ENCODE measurements around the gene EZR. TPM values are rescaled to one million over a fixed set of nuclear protein-coding genes. Genes with fewer than 3 reads are reported as not detected.
"Not testable (repeated sequence)": the region's sequence is repeated elsewhere in the genome, so short reads cannot be mapped to it uniquely, and the experiment has no call there.

EZR gene
- total RNA-seq, 2 donors from 2014 or later = 76.8 to 103 TPM

GRCh38 chr6:158834675-158835385 is 15.7 kb upstream of the EZR start:
- no peaks in the 10 kb centered on the region for H3K9me3 ChIP-seq
- DNase-seq (peak in 1 of 4 donors; percentile 23), ATAC-seq (no peak)
- WGBS, 2 donors = 86 to 94% methylated on average over 9 of the region's 9 CpGs
- no peaks in the 10 kb centered on the region for H3K27me3 ChIP-seq
- H3K4me3 ChIP-seq = no peak overlapping the region
- no peaks in the 10 kb centered on the region for H3K36me3 ChIP-seq (replicated peaks in 1 of 2; ENCODE audit: insufficient read depth in 1 of 2, low read depth in 2 of 2)
- no peak for TF ChIP-seq CTCF (IDR thresholded peaks at IDR 0.05)
- TF ChIP-seq POLR2A (IDR thresholded peaks at IDR 0.05) = no peak
- peaks cover 15% of the 10 kb centered on the region for H3K4me1 ChIP-seq
- peak overlapping the region; percentile 64 to 83 (median 70) for H3K27ac ChIP-seq
- intact Hi-C loops (cut with DNase I) = no loop called here

GRCh38 chr6:158832807-158833206 is 13.6 kb upstream of the EZR start:
- WGBS, 2 donors = 90 to 94% methylated on average over 9 of the region's 9 CpGs
- H3K9me3 ChIP-seq; ATAC-seq; H3K27me3 ChIP-seq; intact Hi-C loops (cut with DNase I); DNase-seq; H3K27ac ChIP-seq; H3K4me3 ChIP-seq; H3K36me3 ChIP-seq (replicated peaks in 1 of 2; ENCODE audit: insufficient read depth in 1 of 2, low read depth in 2 of 2): not testable (repeated sequence)
- H3K4me1 ChIP-seq = peaks cover 15% of the 10 kb centered on the region

- Histone ChIP-seq H3K36me3 (replicated peaks in 1 of 2; ENCODE audit: insufficient read depth in 1 of 2, low read depth in 2 of 2) (no peaks in the 10 kb centered on the region), H3K27me3 (no peaks in the 10 kb centered on the region), H3K9me3 (no peaks in the 10 kb centered on the region), H3K27ac (no peak overlapping the region), H3K4me3 (no peak overlapping the region), H3K4me1 (peaks cover 15% of the 10 kb centered on the region)
- ATAC-seq (no peak), DNase-seq (peak in 1 of 4 donors; percentile 1)
- TF ChIP-seq CTCF (IDR thresholded peaks at IDR 0.05) (no peak), POLR2A (IDR thresholded peaks at IDR 0.05) (no peak)
- intact Hi-C loops (cut with DNase I) = no loop called here
- 83 to 91% methylated on average over 3 to 4 of the region's 4 CpGs for WGBS, 2 donors
Measured at GRCh38 chr6:158832026-158832425, 12.9 kb upstream of the EZR start.

- Histone ChIP-seq H3K4me3 (no peak overlapping the region), H3K27ac (no peak overlapping the region), H3K9me3 (no peaks in the 10 kb centered on the region), H3K36me3 (replicated peaks in 1 of 2; ENCODE audit: insufficient read depth in 1 of 2, low read depth in 2 of 2) (no peaks in the 10 kb centered on the region), H3K4me1 (peaks cover 15% of the 10 kb centered on the region), H3K27me3 (no peaks in the 10 kb centered on the region)
- no peak for ATAC-seq
- 83 to 94% methylated on average over 8 of the region's 8 CpGs for WGBS, 2 donors
- intact Hi-C loops (cut with DNase I) = no loop called here
- TF ChIP-seq CTCF (IDR thresholded peaks at IDR 0.05) (no peak), POLR2A (IDR thresholded peaks at IDR 0.05) (no peak)
- no peak for DNase-seq
Measured at GRCh38 chr6:158831571-158831970, 12.4 kb upstream of the EZR start.

- Histone ChIP-seq H3K4me3 (no peak overlapping the region), H3K36me3 (replicated peaks in 1 of 2; ENCODE audit: insufficient read depth in 1 of 2, low read depth in 2 of 2) (no peaks in the 10 kb centered on the region), H3K9me3 (no peaks in the 10 kb centered on the region), H3K27me3 (no peaks in the 10 kb centered on the region), H3K4me1 (peaks cover 16% of the 10 kb centered on the region), H3K27ac (no peak overlapping the region)
- no peak for TF ChIP-seq CTCF (IDR thresholded peaks at IDR 0.05)
- no peak for TF ChIP-seq POLR2A (IDR thresholded peaks at IDR 0.05)
- no peak for ATAC-seq
- peak in 1 of 4 donors; percentile 6 for DNase-seq
- 92 to 97% methylated on average over 13 of the region's 13 CpGs for WGBS, 2 donors
- intact Hi-C loops (cut with DNase I) = no loop called here
Measured at GRCh38 chr6:158830736-158831135, 11.6 kb upstream of the EZR start.
